K562 (cell line): ENCODE measurements around the gene PATE3. TPM values are rescaled to one million over a fixed set of nuclear protein-coding genes. Genes with fewer than 3 reads are reported as not detected.

ENCODE experiments used
- ATAC-seq: fragments of 200-7000 bp; cut with Tn5 transposase; 3 replicates; pipeline ENCODE4 v1.9.1; 2020; ENCODE audit warnings: moderate library complexity
- BruUV-seq: library from RNA; stranded (reverse); fragments of 400-500 nt; replicated peaks from 2 replicates; lab custom pipeline; 2021; lab: Mats Ljungman, UMichigan
- CTCF ChIA-PET: fragments of 300-600 bp; formaldehyde crosslinking; extraction: SDS; loops from one replicate; lab custom pipeline; 2021; ENCODE audit warnings: low intra/inter-chr PET ratio; lab: Yijun Ruan, JAX
- POLR2A ChIA-PET: fragments of 300-600, 350-650 bp; sonication (Branson Sonifier 250); formaldehyde crosslinking; extraction: SDS; loops from one replicate; lab custom pipeline; 2021; ENCODE audit warnings: antibody characterized with exemption, inconsistent platforms; lab: Yijun Ruan, JAX
- DNase-seq, 4 experiments: peaks; one replicate each; pipeline versions ENCODE4 v3.0.0 to v3.0.0-alpha.2; 2011 to 2018; ENCODE audit warnings: low spot score in 3 of 4, mixed read lengths in 3 of 4; ENCODE audit errors: extremely low read depth in 1 of 4
- FAIRE-seq: peaks from 2 replicates; lab custom pipeline; 2011; peaks lifted over from hg19 to GRCh38; lab: Jason Lieb, UNC
- H2AFZ ChIP-seq: 2 replicates; pipeline ENCODE4 v1.6.0; 2011; ENCODE audit warnings: low read depth, low read length, control low read depth, inconsistent platforms
- H3K27ac ChIP-seq: fragments of 200-600 bp; 3 replicates; pipeline ENCODE4 v1.8.0; 2011; ENCODE audit warnings: low read depth, mild to moderate bottlenecking, control low read depth, inconsistent platforms, low read length, moderate library complexity, mixed read lengths; ENCODE audit errors: extremely low read depth
- H3K27me3 ChIP-seq, 2 experiments: fragments of 300-600 bp in 1 of 2; 2 replicates in 1 of 2; 3 replicates in 1 of 2; pipeline versions ENCODE4 v1.6.0 to v1.8.0; 2011; ENCODE audit warnings: inconsistent platforms in 2 of 2, low read length in 2 of 2, mild to moderate bottlenecking in 1 of 2, mixed read lengths in 1 of 2, moderate library complexity in 1 of 2; ENCODE audit not compliant: control insufficient read depth in 2 of 2, insufficient read depth in 2 of 2
- H3K36me3 ChIP-seq: fragments of 300-600 bp; 3 replicates; pipeline ENCODE4 v1.8.0; 2011; ENCODE audit warnings: mild to moderate bottlenecking, low read length, inconsistent platforms; ENCODE audit not compliant: control insufficient read depth, insufficient read depth
- H3K4me1 ChIP-seq, 2 experiments: fragments of 200-600 bp in 1 of 2; replicated peaks in 1 of 2; 2 replicates in 1 of 2; 3 replicates in 1 of 2; pipeline versions ENCODE4 v1.5.1 to v1.8.0; 2011; ENCODE audit warnings: inconsistent platforms in 2 of 2, low read length in 2 of 2, mild to moderate bottlenecking in 1 of 2, mixed read lengths in 1 of 2, moderate library complexity in 1 of 2; ENCODE audit not compliant: control insufficient read depth in 2 of 2, insufficient read depth in 2 of 2
- H3K4me2 ChIP-seq: 2 replicates; pipeline ENCODE4 v1.6.1; 2011; ENCODE audit warnings: low read length, control low read depth, inconsistent platforms, mixed read lengths; ENCODE audit not compliant: insufficient read depth
- H3K4me3 ChIP-seq: fragments of 200-600 bp; sonication (generic), shearing (Covaris generic); 2 replicates; pipeline ENCODE4 v1.5.1; 2016; ENCODE audit warnings: control low read depth, inconsistent platforms
- H3K79me2 ChIP-seq: fragments of 200-600 bp; 3 replicates; pipeline ENCODE4 v1.8.0; 2011; ENCODE audit warnings: low read length, inconsistent platforms; ENCODE audit not compliant: control insufficient read depth, insufficient read depth
- H3K9ac ChIP-seq, 2 experiments: 2 replicates each; pipeline versions ENCODE4 v1.6.0 to v1.6.1; 2011; ENCODE audit warnings: low read depth in 2 of 2, low read length in 2 of 2, control low read depth in 1 of 2, inconsistent platforms in 1 of 2, mild to moderate bottlenecking in 1 of 2, mixed read lengths in 1 of 2; ENCODE audit not compliant: insufficient read depth in 1 of 2
- H3K9me1 ChIP-seq: one replicate; pipeline ENCODE4 v1.6.0; 2011; ENCODE audit warnings: inconsistent platforms, mild to moderate bottlenecking, low read length, moderate library complexity; ENCODE audit not compliant: control insufficient read depth, insufficient read depth
- H3K9me3 ChIP-seq: replicated peaks from 2 replicates; pipeline ENCODE4 v1.5.1; 2011; ENCODE audit warnings: low read depth, low read length, inconsistent platforms; ENCODE audit not compliant: control insufficient read depth, insufficient read depth
- H4K20me1 ChIP-seq: replicated peaks from 2 replicates; pipeline ENCODE4 v1.6.1; 2011; ENCODE audit warnings: low read length, inconsistent platforms, mixed read lengths; ENCODE audit not compliant: control insufficient read depth, insufficient read depth
- ARHGAP35 ChIP-seq: fragments of 450-650 bp; IDR thresholded peaks from 2 replicates; pipeline ENCODE4 v1.6.1; 2018; ENCODE audit not compliant: partially characterized antibody
- CREM ChIP-seq: IDR thresholded peaks from 2 replicates; pipeline ENCODE4 v1.6.1; 2014; ENCODE audit warnings: antibody characterized with exemption, low read depth
- DDX20 ChIP-seq: fragments of 450-650 bp; IDR thresholded peaks from 2 replicates; pipeline ENCODE4 v1.6.1; 2016; ENCODE audit warnings: missing genetic modification characterization, low read depth, mild to moderate bottlenecking, missing compliant biosample characterization, moderate library complexity
- E2F3 ChIP-seq: fragments of 250-450 bp; sonication (Bioruptor Pico); IDR thresholded peaks from 2 replicates; pipeline ENCODE4 v1.4.0; 2020; ENCODE audit warnings: mild to moderate bottlenecking
- FOS ChIP-seq: IDR thresholded peaks from 3 replicates; pipeline ENCODE4 v1.6.1; 2011; ENCODE audit not compliant: insufficient read length; ENCODE audit errors: extremely low read depth
- GABPB2 ChIP-seq: fragments of 250-450 bp; sonication (Bioruptor Pico); conservative IDR thresholded peaks from 2 replicates; pipeline ENCODE4 v1.5.1; 2021; ENCODE audit warnings: mild to moderate bottlenecking
- HNRNPL ChIP-seq: fragments of 200-400 bp; formaldehyde crosslinking; IDR thresholded peaks from 2 replicates; pipeline ENCODE4 v1.6.1; 2017; ENCODE audit warnings: low read depth, mild to moderate bottlenecking, low read length
- KLF1 ChIP-seq: fragments of 450-650 bp; IDR thresholded peaks from 2 replicates; pipeline ENCODE4 v1.6.1; 2016; ENCODE audit warnings: missing genetic modification characterization, missing compliant biosample characterization
- NCOA6 ChIP-seq: fragments of 450-650 bp; IDR thresholded peaks from 2 replicates; pipeline ENCODE4 v1.6.1; 2017; ENCODE audit warnings: mild to moderate bottlenecking
- SLC30A9 ChIP-seq: fragments of 250-450 bp; sonication (Bioruptor Pico); IDR thresholded peaks from 2 replicates; pipeline ENCODE4 v1.8.0; 2022; ENCODE audit warnings: mild to moderate bottlenecking, moderate library complexity
- YBX1 ChIP-seq: fragments of 450-650 bp; IDR thresholded peaks from 2 replicates; pipeline ENCODE4 v1.7.1; 2016; ENCODE audit warnings: mild to moderate bottlenecking
- ZC3H11A ChIP-seq: IDR thresholded peaks from 2 replicates; pipeline ENCODE4 v1.6.1; 2012; ENCODE audit warnings: low read depth, low read length, improper control_type of control experiment
- ZKSCAN3 ChIP-seq: fragments of 250-450 bp; sonication (Bioruptor Pico); IDR thresholded peaks from 2 replicates; pipeline ENCODE4 v1.4.0; 2020
- ZNF165 ChIP-seq: fragments of 250-450 bp; sonication (Bioruptor Pico); IDR thresholded peaks from 2 replicates; pipeline ENCODE4 v1.4.0; 2020; ENCODE audit warnings: borderline replicate concordance
- ZNF311 ChIP-seq: fragments of 250-450 bp; sonication (Bioruptor Pico); IDR thresholded peaks from 2 replicates; pipeline ENCODE4 v1.4.0; 2020; ENCODE audit warnings: mild to moderate bottlenecking, moderate library complexity
- ZNF584 ChIP-seq: fragments of 200-800 bp; sonication (Bioruptor generic); IDR thresholded peaks from 2 replicates; pipeline ENCODE4 v1.6.1; 2016; ENCODE audit warnings: low read depth, mild to moderate bottlenecking, missing genetic modification characterization, missing compliant biosample characterization
- ZNF785 ChIP-seq: fragments of 250-450 bp; sonication (Bioruptor Pico); IDR thresholded peaks from 2 replicates; pipeline ENCODE4 v1.4.0; 2020; ENCODE audit warnings: mild to moderate bottlenecking
- ZSCAN29 ChIP-seq: fragments of 450-650 bp; IDR thresholded peaks from 2 replicates; pipeline ENCODE4 v1.6.1; 2017
- WGBS: fragments of 100-300 bp; shearing (Covaris generic); methylation state at CpG from one replicate; pipeline ENCODE4 v1.1.6; 2016; ENCODE audit warnings: low coverage, mixed read lengths; ENCODE audit not compliant: insufficient coverage; ENCODE audit errors: missing lambda C conversion rate; 5-methylcytosine and 5-hydroxymethylcytosine counted together
- in situ Hi-C: fragments of 300-500 bp; cut with MboI; formaldehyde crosslinking; loops from 4 replicates; pipeline ENCODE4 v1.15.0; 2018; ENCODE audit warnings: inconsistent platforms, mixed read lengths
- intact Hi-C: fragments of 100-400 bp; cut with micrococcal nuclease; formaldehyde crosslinking; loops from 2 replicates; pipeline ENCODE4 v1.14.2; 2022
- polyA plus RNA-seq, 8 experiments: library from polyadenylated mRNA; depleted of rRNA in 4 of 8; stranded (reverse) in 5 of 8; unstranded in 3 of 8; fragments of >200 nt; fragmentation: Nextera tagmentation in 2 of 8; fragmentation: Illumina TruSeq in 1 of 8; extraction: Ambion mirVana in 2 of 8; extraction: Trizol in 1 of 8; gene quantifications; 2 replicates each; pipeline versions ENCODE4 v1.2.1 to v1.2.3, GENCODE V29; 2011 to 2014; ENCODE audit warnings: inconsistent platforms in 1 of 8, missing spikeins in 1 of 8
- total RNA-seq, 7 experiments: library from RNA; depleted of rRNA in 6 of 7; stranded (reverse); fragments of >200 nt in 6 of 7; fragmentation: Illumina TruSeq in 2 of 7; extraction: Trizol in 2 of 7; gene quantifications; 2 replicates each; pipeline versions ENCODE4 v1.2.1 to v1.2.3, GENCODE V29; 2011 to 2021; ENCODE audit warnings: low replicate concordance in 1 of 7
- TF ChIP-seq, protein P1 (sequence below): fragments of 250-450 bp; sonication (Bioruptor Pico); IDR thresholded peaks from 2 replicates; pipeline ENCODE4 v1.9.0; 2021; ENCODE audit warnings: mild to moderate bottlenecking
- TF ChIP-seq, protein P2 (sequence below): fragments of 250-450 bp; sonication (Bioruptor Pico); IDR thresholded peaks from 2 replicates; pipeline ENCODE4 v1.9.0; 2021; ENCODE audit warnings: mild to moderate bottlenecking, inconsistent platforms

The PATE3 gene
- total and polyA plus RNA-seq, 9 of the 15 experiments (the other 6 are each of a cell fraction or from before 2014, with no cell fraction given): not detected

DNA sequence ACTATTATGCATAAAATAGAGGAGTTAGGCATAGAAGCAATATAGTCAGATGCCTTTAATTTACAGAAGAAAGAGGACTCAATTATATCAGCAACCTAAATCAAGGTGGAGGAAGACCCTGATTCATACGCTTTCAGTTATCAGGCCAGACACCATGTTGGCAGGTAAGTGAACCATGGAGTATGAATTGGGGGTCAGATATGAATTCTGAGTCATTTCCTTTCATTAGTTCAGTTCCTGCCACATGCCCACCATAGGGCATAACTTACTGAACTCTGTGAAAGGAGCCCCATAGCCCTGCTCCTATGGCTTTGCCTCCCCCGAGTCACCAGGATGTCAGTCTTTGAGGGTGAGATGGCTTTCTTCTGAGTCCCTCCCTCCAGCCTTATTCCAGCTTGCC, 24.4 kb upstream of the PATE3 start:
- Histone ChIP-seq H3K4me3 (no peak overlapping the region), H3K27ac (no peak overlapping the region), H3K4me1 (no peaks in the 10 kb centered on the region), H3K4me2 (no peak overlapping the region), H2AFZ (no peak overlapping the region), H3K9me3 (no peaks in the 10 kb centered on the region; the same call in 1 of the 2 replicates), H3K9ac (no peak overlapping the region), H3K27me3 (peaks cover 7 to 14% of the 10 kb centered on the region in 2 experiments; a peak in 2 of 5 replicates), H3K79me2 (no peaks in the 10 kb centered on the region), H3K9me1 (no peaks in the 10 kb centered on the region), H4K20me1 (no peaks in the 10 kb centered on the region), H3K36me3 (no peaks in the 10 kb centered on the region)
- ATAC-seq (no peak), FAIRE-seq (no peak), DNase-seq (no peak)
- TF ChIP-seq ZSCAN29 (no peak), YBX1 (no peak), ZKSCAN3 (no peak), ZNF584 (CRISPR knock-in tag) (no peak), HNRNPL (no peak), SLC30A9 (CRISPR knock-in tag) (no peak), GABPB2 (CRISPR knock-in tag) (no peak), NCOA6 (no peak), KLF1 (tag) (no peak), DDX20 (no peak), ZC3H11A (no peak), ZNF165 (no peak), CREM (no peak), FOS (no peak), E2F3 (no peak), ZNF785 (no peak), ZNF311 (no peak), ARHGAP35 (no peak)
- TF ChIP-seq, protein P1, sequence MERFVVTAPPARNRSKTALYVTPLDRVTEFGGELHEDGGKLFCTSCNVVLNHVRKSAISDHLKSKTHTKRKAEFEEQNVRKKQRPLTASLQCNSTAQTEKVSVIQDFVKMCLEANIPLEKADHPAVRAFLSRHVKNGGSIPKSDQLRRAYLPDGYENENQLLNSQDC: no peak
- TF ChIP-seq, protein P2, sequence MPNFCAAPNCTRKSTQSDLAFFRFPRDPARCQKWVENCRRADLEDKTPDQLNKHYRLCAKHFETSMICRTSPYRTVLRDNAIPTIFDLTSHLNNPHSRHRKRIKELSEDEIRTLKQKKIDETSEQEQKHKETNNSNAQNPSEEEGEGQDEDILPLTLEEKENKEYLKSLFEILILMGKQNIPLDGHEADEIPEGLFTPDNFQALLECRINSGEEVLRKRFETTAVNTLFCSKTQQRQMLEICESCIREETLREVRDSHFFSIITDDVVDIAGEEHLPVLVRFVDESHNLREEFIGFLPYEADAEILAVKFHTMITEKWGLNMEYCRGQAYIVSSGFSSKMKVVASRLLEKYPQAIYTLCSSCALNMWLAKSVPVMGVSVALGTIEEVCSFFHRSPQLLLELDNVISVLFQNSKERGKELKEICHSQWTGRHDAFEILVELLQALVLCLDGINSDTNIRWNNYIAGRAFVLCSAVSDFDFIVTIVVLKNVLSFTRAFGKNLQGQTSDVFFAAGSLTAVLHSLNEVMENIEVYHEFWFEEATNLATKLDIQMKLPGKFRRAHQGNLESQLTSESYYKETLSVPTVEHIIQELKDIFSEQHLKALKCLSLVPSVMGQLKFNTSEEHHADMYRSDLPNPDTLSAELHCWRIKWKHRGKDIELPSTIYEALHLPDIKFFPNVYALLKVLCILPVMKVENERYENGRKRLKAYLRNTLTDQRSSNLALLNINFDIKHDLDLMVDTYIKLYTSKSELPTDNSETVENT (CRISPR knock-in tag): no peak
- intact Hi-C loops: no loop called here
- in situ Hi-C loops: no loop called here
- 5% methylated on average over 2 of the region's 2 CpGs for WGBS
- no TSS peak for BruUV-seq
- ChIA-PET POLR2A (no interaction called here), CTCF (no interaction called here)
